ENCODE data around the gene EFS.
"Not testable (repeated sequence)": the region's sequence is repeated elsewhere in the genome, so short reads cannot be mapped to it uniquely, and the experiment has no call there.

The EFS gene

GRCh38 chr14:23365036-23365731, at the start of gene EFS:
Gene EFS, minus strand, starts transcription at chr14:23365172. Its CDS starts 147 bp downstream, at chr14:23365025.
- peak; percentile 42 for DNase-seq

GRCh38 chr14:23414254-23414653, 49.3 kb upstream of the EFS start:
- no peak for DNase-seq

- DNase-seq = no peak
Measured at GRCh38 chr14:23413681-23414080, 48.7 kb upstream of the EFS start.

GRCh38 chr14:23411563-23412525, 46.9 kb upstream of the EFS start:
- DNase-seq = no peak

- no peak for DNase-seq
Measured at GRCh38 chr14:23409966-23410635, 45.1 kb upstream of the EFS start.

GRCh38 chr14:23409475-23409874, 44.5 kb upstream of the EFS start:
- no peak for DNase-seq

- DNase-seq = no peak
Measured at GRCh38 chr14:23408307-23408630, 43.3 kb upstream of the EFS start.

GRCh38 chr14:23407516-23408306, 42.7 kb upstream of the EFS start, which contains the start of gene MYH6:
Gene MYH6, minus strand, starts transcription at chr14:23408273. Its CDS starts 1,050 bp downstream, at chr14:23407223.
- no peak for DNase-seq

GRCh38 chr14:23406725-23407355, 41.9 kb upstream of the EFS start:
- no peak for DNase-seq

- no peak for DNase-seq
Measured at GRCh38 chr14:23406244-23406643, 41.3 kb upstream of the EFS start.

GRCh38 chr14:23405516-23406025, 40.6 kb upstream of the EFS start:
- no peak for DNase-seq

GRCh38 chr14:23405096-23405495, 40.1 kb upstream of the EFS start:
- DNase-seq = no peak

GRCh38 chr14:23404331-23404900, 39.4 kb upstream of the EFS start:
- no peak for DNase-seq

- no peak for DNase-seq
Measured at GRCh38 chr14:23403908-23404307, 38.9 kb upstream of the EFS start.

- no peak for DNase-seq
Measured at GRCh38 chr14:23403139-23403438, 38.1 kb upstream of the EFS start.

- no peak for DNase-seq
Measured at GRCh38 chr14:23402296-23403138, 37.5 kb upstream of the EFS start.

- DNase-seq = no peak
Measured at GRCh38 chr14:23401291-23401690, 36.3 kb upstream of the EFS start.

GRCh38 chr14:23400496-23401149, 35.7 kb upstream of the EFS start:
- not testable (repeated sequence) for DNase-seq

GRCh38 chr14:23399591-23399990, 34.6 kb upstream of the EFS start:
- DNase-seq = no peak

GRCh38 chr14:23399136-23399535, 34.2 kb upstream of the EFS start:
- DNase-seq = no peak

Data from fibroblast of upper back skin (primary cell).